Cardiac fibroblast (primary cell): Measurements from ENCODE around the gene C1orf167.

Source experiments
- DNase-seq, 2 donors: peaks; one replicate each; pipeline versions ENCODE4 v3.0.0 to v3.0.0-alpha.2; 2010; ENCODE audit warnings: low read depth in 2 of 2
- H3K4me3 ChIP-seq, 2 donors: replicated peaks in 1 of 2; 1 replicate in 1 of 2; 2 replicates in 1 of 2; pipeline ENCODE4 v1.5.1; 2011; ENCODE audit warnings: low read depth in 2 of 2, low read length in 2 of 2, mild to moderate bottlenecking in 2 of 2, moderate library complexity in 1 of 2
- TF ChIP-seq, protein P1 (sequence below): IDR thresholded peaks from one replicate; pipeline ENCODE4 v1.5.1; 2011; ENCODE audit warnings: low read depth, mild to moderate bottlenecking, low read length, inconsistent platforms

C1orf167 gene

DNA sequence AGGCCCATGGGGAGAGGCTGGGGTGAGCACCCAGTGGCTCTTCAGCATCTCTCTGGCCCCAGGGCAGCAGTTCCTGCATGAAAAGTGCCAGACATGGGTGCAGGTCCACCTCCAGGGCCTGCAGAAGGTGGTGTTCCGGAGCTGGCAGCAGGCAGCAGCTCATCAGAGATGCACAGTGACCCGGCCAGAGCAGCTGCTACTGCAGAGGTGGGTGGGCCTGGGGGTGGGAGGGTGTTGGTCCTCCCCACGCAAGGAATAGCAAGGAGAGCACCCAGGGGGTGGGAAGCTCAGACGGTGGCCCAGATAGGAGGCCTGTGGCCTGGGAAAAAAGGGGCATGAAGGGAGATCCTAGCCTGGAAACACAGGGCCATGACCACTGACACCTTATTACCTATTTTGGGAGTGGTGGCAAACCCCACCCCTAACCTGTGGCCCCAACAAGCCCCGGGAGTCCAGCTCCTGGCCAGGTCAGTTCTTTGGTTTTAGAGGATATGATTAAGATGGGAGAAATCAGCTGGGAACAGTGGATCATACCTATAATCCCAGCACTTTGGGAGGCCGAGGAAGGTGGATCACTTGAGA lies 20.2 kb downstream of the C1orf167 start:
- DNase-seq = no peak
- TF ChIP-seq, protein P1, sequence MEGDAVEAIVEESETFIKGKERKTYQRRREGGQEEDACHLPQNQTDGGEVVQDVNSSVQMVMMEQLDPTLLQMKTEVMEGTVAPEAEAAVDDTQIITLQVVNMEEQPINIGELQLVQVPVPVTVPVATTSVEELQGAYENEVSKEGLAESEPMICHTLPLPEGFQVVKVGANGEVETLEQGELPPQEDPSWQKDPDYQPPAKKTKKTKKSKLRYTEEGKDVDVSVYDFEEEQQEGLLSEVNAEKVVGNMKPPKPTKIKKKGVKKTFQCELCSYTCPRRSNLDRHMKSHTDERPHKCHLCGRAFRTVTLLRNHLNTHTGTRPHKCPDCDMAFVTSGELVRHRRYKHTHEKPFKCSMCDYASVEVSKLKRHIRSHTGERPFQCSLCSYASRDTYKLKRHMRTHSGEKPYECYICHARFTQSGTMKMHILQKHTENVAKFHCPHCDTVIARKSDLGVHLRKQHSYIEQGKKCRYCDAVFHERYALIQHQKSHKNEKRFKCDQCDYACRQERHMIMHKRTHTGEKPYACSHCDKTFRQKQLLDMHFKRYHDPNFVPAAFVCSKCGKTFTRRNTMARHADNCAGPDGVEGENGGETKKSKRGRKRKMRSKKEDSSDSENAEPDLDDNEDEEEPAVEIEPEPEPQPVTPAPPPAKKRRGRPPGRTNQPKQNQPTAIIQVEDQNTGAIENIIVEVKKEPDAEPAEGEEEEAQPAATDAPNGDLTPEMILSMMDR = no peak
- H3K4me3 ChIP-seq = no peak overlapping the region

DNA sequence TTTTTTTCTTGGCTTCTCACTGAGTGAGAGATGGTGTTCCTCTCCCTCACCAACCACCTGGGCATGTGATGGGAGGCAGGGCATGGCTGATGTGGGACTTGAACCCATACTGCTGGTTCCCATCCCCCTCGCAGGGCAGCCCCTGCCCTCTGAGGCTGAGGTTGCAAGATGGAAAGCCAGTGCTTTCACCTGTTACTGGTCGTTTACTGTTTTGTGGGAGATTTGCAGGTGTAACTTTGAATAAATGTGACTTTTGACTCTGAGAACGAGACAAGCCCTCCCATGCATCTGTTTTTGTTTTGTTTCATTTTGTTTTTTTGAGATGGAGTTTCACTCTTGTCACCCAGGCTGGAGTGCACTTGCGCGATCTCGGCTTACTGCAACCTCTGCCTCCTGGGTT lies 21.6 kb downstream of the C1orf167 start:
- no peak for DNase-seq
- TF ChIP-seq, protein P1 = no peak
- H3K4me3 ChIP-seq = no peak overlapping the region

DNA sequence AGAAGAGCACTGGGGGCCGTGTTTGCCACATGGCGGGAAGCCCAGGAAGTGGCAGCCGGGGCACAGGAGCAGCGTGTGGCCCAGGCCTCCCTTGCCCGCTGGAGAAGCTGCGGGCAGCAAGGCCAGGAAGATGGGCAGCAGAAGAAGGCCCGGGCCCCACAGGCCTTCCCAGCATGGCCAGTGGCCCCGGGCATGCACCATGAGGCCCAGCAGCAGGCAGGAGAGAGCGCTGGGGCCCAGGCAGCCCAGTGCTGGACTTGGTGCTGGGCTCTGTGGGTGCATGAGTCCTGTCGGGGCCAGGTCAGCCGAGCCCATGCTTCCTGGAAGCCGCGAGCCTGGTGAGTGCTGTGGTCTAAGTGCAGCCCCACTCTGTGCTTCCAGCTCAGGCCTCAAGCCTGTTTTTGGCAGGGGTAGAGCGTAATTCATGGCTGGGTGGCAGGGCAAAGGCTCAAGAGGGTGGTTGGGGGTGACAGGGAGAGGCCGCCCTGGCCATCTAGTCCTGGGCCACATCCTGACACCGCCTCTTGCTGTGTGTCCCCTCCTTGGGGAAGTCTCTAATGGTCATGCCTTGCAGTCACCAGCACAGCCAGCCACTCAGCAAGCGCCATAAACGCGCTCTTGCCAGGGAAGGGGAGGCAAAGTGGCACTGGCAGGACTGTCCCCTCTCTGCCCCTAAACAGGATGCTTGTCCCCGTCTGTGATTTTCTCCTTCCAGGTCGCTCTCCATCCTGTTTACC lies 22.4 kb downstream of the C1orf167 start:
- no peak for DNase-seq
- TF ChIP-seq, protein P1 = no peak
- H3K4me3 ChIP-seq = no peak overlapping the region

DNA sequence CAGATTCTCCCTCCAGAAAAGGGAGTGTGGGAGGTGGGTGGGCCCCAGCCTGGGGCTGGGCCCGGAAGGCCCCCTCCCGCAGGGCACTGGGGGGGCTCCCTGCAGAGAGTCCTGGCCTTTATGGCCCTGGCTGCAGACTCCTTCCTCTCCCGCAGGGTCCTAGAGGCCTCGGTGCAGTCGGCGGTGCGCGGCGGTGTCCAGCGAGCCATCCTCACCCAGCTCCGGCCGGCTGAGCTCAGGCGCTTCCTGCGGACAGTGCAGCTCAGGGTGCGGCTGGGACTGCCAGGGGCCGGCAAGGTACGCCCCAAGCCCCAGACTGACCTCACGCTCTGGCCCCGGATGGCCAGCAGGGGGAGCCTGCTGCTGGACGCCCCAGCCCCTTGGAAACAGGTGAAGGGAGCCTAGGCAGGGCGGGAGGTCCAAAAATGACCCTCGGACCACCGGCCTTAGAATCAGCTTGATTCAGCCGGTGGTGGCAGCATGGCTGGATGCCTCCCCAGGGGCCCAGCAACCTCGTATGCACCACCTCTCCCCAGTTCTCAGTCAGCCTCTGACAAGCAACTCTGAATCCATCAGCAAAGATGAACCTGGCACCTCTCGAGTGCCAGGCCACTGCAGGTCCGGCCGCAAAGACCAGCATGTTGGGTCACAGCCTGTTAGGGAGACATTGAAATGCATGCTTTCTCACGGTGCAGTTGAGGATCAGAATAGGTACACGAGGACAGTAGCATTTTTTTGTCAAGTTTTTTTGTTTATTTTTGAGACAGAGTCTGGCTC lies 23.2 kb downstream of the C1orf167 start:
- TF ChIP-seq, protein P1 = peak; percentile 89
- no peak overlapping the region for H3K4me3 ChIP-seq
- DNase-seq = peak; percentile 61 to 75

DNA sequence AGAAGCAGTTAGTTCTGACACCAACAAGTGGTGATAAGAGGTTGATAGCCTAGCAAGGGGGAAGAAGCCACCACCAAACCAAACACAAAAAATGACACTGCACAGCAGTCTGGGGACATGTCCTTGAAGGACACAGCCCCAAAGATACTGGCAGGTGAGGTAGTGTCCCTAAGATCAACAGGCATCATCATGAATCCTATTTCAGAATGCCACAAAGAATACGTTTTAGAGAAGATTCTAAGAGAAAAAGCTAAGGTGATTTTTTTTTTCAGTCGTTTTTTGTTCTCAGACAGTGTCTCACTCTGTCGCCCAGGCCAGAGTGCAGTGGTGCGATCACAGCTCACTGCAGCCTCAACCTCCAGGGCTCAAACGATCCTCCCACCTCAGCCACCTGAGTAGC lies 24.2 kb downstream of the C1orf167 start:
- no peak for DNase-seq
- TF ChIP-seq, protein P1 = no peak
- H3K4me3 ChIP-seq = no peak overlapping the region

DNA sequence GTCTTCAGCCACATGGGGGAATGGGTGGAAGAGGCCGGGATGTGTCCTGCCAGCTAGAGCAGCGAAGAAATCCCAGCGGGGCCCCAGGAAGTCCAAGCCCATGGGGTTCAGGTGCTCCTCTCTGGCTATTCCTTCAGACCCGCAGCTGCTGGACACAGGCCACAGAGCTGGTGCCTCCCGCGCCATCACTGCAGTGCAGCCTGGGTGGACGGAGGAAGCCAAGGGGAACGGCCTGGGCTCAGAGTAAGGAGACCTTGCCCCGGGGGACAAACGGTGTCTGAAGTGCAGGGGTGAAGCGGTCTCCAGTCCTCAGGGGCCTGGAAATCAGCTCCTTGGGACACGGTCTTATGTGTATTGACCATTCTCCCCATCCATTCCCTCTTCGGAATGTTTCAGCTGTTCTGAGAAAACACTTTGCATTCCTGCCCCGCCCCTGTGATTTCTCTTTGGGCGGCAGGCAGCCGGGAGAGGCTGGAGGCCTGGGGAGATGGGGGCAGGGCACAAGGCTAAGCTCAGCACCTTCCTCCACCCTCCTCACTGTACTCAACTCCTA lies 25.3 kb downstream of the C1orf167 start:
- DNase-seq = peak; percentile 51 to 82
- TF ChIP-seq, protein P1 = no peak
- H3K4me3 ChIP-seq = no peak overlapping the region
